ENCODE data around the gene EXOC3L4.

Gene EXOC3L4

DNA sequence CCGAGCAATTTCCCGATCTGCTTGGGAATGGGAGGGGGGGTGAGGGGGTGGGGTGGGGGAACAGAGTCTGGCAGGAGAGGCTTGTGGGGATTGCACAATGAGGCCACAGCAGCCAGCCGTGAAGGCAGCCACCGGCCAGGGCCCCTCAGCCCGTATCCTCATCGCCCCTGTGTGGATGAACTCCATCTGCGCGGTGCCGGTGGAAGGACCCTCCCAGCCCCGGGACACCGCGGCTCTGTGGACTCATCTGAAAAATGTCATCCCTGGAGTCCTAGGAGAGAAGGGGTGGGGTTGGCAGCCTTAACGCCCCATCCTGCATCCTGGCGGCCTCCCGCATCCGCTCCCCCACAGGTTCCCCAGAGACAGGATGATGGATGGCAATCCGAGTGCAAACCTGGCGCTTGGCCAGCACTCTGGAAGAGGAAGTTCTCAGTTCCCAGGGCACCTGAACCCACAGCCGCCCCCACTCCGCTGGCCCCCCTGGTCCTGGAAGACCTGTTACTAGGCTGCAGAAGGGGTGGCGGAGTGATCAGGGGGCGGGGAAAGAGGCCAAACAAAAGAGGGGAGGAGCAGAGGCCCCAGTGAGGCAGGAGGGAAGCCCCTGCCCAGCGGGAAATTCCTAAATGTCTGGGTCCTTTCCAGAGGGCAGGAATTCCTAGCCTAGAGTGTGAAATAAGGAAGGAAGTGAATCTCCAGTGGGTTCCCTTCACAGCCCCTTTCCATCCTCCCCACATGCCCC lies 27.5 kb downstream of the EXOC3L4 start:
- DNase-seq (ENCODE audit: low read depth) = no peak

DNA sequence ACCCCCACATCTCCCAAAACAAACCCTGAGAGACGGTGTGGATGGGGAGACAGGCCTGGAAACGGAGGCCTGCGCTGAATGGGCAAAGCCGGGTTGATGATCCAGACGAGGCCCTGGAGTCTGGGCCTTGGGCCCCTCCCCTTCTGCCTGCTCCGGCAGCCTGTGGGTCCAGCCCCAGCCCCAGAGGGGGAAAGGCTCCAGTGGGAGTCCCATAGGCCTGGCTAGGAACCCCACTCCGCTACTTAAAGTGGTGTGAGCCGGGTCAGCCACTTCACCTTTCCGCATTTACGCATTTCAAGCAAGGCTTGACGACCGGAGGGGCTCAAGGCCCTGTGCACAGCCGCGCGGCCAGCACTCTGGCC lies 28.0 kb downstream of the EXOC3L4 start:
- no peak for DNase-seq (ENCODE audit: low read depth)

GRCh38 chr14:103122947-103123633 lies 28.6 kb downstream of the EXOC3L4 start, which contains the start of gene TNFAIP2:
Gene TNFAIP2 (plus strand): TSS chr14:103123461. CDS start chr14:103126458, 2,997 bp downstream.
- no peak for DNase-seq (ENCODE audit: low read depth)

DNA sequence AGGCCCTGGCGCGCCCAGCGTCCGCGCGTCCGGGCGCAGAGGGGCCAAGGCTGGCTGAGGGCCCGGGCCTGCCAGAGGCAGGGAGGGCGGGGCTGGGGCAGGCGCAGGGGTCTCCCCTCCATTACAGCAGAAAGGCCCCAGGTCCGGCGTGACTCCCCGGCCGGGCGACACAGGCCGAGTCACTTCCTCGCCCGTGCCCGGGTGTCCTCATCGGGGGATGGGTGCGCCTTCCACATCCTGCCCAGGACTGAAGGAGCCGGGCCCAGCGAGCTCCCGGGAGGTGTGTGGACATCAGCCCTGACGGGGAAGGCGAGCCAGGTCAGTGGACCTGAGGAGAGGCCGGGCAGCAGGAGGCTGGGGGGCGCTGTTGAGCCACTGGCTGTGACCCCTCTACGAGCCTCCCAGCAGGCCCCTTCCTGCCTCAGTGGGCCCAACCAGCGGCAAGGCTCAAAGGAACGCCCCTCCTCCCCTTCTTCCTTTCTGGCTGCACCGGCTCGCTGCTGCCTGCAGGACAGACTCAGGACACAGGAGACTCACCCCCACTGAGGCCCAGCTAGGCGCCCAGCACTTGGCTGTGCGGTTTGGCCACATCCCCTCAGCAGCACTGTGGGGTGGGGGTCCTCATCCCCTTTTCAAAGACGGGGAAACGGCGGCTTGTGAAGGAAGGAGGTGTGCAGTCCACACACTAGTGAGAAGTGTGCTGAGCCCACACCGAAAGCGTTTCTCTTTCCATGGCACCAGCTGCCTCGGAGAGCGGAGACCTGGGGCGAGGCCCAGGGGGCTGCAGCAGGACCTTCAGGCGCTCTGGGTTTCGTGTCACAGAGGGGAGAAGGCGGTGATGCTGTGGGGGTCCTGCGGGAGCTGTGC lies 29.3 kb downstream of the EXOC3L4 start:
- no peak for DNase-seq (ENCODE audit: low read depth)

GRCh38 chr14:103124501-103125001 lies 30.0 kb downstream of the EXOC3L4 start:
- DNase-seq (ENCODE audit: low read depth) = no peak

GRCh38 chr14:103125098-103126070 lies 30.9 kb downstream of the EXOC3L4 start:
- DNase-seq (ENCODE audit: low read depth) = no peak

DNA sequence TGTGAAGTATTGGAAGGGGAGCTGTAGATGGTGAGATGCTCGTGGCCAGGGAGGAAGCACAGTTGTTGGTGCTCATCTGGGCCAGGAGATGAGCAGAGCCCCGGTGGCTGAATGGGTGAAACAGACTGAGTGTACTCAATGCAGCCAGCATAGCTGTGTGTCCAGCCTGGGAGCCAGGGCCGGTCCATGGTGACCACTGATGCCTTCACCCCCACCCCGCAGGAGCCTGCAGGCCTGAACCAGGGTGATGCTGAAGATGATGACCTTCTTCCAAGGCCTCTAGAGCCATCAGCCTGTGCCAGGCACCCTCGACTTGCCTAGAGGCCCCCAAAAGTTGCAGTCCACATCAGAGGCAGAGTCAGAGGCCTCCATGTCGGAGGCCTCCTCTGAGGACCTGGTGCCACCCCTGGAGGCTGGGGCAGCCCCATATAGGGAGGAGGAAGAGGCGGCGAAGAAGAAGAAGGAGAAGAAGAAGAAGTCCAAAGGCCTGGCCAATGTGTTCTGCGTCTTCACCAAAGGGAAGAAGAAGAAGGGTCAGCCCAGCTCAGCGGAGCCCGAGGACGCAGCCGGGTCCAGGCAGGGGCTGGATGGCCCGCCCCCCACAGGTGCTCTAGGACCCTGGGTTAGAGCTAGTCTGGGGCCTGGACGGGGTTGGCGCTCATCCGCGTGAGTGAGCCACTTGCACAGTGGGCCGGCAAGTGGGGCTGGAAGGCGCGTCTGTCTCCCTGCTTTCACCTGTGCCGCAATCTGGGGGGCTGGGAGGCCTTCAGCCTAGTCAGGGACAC lies 31.8 kb downstream of the EXOC3L4 start:
- no peak for DNase-seq (ENCODE audit: low read depth)

DNA sequence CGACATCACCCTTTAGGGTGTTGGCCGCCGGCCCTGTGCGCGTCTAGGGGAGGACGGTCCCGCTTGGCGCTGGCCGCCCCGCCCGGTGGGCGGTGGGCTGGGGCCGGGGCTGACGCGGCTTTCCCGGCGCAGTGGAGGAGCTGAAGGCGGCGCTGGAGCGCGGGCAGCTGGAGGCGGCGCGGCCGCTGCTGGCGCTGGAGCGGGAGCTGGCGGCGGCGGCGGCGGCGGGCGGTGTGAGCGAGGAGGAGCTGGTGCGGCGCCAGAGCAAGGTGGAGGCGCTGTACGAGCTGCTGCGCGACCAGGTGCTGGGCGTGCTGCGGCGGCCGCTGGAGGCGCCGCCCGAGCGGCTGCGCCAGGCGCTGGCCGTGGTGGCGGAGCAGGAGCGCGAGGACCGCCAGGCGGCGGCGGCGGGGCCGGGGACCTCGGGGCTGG lies 32.4 kb downstream of the EXOC3L4 start:
- DNase-seq (ENCODE audit: low read depth) = no peak

DNA sequence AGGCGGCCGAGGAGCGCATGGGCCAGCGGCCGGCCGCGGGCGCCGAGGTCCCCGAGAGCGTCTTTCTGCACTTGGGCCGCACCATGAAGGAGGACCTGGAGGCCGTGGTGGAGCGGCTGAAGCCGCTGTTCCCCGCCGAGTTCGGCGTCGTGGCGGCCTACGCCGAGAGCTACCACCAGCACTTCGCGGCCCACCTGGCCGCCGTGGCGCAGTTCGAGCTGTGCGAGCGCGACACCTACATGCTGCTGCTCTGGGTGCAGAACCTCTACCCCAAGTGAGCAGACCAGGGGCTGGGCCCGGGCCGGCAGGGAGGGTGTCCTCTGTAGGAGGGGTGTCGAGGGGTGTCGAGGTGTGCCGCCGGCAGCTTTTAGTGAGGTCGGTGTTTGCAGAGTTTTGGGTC lies 32.8 kb downstream of the EXOC3L4 start:
- no peak for DNase-seq (ENCODE audit: low read depth)

DNA sequence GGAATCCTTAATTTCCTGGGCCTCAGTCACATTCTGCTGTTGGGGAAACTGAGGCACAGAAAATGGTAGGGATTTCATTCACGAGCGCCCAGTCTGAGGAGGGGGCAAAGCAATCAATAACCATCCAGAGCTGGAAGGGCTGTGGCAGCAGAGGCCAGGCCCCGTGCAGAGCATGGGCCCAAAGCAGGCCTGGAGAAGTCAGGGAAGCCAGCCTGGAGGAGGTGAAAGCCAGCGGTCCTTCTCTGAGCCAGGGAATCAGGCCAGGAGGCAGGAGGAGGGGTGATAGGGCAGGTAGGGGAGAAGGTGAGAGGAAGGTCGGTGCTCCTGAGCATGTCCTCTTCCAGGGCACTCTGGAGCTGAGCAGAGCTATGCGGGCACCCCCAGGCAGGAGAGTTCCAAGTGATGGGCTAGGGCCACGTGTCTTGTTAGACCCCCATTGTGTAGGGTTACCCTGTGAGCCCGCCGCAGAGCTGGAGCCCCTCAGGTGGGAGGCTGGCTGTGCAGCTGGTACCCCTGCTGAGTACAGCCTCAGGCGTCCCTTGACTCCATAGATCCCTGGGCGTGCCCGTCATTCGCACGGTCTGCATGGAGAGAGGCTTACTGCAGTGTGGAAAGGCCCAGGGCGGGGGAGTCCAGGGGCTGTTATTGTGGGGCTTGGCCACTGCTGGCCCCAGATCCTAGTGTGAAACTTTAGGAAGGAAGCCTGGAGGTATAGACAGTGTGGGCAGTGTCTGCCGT lies 33.5 kb downstream of the EXOC3L4 start:
- DNase-seq (ENCODE audit: low read depth) = no peak

GRCh38 chr14:103128631-103129300 lies 34.2 kb downstream of the EXOC3L4 start:
- no peak for DNase-seq (ENCODE audit: low read depth)

GRCh38 chr14:103129301-103130016 lies 34.9 kb downstream of the EXOC3L4 start:
- DNase-seq (ENCODE audit: low read depth) = no peak

DNA sequence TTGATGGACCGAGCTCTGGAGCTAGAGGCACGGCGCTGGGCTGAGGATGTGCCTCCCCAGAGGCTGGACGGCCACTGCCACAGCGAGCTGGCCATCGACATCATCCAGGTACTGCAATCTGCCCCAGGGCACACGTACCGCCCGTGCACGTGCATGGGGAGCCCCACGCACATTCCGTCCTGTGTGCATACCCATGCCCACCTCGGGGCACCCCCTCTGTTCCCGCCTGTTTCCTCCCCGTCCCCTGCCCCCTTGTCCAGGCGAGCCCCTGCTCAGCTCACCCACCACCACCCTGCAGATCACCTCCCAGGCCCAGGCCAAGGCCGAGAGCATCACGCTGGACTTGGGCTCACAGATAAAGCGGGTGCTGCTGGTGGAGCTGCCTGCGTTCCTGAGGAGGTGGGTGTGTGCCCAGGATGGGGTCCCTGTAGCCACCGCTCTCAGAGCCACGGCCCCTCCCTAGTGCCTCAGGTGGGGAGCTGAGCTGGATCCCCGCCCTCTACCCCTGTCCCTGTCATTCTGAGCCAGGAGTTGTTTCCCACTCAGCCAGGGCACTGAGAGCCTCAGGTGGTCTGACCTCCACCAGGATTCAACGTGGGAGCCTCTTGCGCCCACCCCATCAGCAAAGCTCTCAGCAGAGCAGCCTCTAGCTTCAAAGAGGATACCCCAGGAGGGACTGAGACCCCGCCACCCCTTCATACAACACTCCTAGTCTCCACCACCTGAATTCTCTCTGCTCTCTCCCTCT lies 35.7 kb downstream of the EXOC3L4 start:
- no peak for DNase-seq (ENCODE audit: low read depth)

DNA sequence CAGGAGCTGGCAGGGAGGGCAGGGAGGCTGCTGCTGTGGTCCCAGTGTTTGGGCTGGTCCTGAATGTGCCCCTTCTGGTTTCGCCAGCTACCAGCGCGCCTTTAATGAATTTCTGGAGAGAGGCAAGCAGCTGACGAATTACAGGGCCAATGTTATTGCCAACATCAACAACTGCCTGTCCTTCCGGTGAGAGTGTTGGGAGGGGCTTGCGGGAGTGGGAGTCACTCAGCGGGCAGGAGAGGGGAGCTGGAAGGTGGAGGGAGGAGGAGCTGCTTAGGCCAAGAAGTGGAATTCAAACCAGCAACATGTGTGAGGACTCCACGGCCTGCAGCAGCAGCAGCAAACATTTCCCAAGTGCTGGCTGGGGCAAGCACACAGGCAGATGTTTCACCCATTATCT lies 36.4 kb downstream of the EXOC3L4 start:
- DNase-seq (ENCODE audit: low read depth) = no peak

GRCh38 chr14:103131580-103131979 lies 37.1 kb downstream of the EXOC3L4 start:
- DNase-seq (ENCODE audit: low read depth) = no peak

GRCh38 chr14:103132381-103133209 lies 38.1 kb downstream of the EXOC3L4 start:
- DNase-seq (ENCODE audit: low read depth) = no peak

Measured in stimulated activated CD8-positive, alpha-beta memory T cell treated with anti-CD3 and anti-CD28 coated beads, Interleukin-15, amount 100 ng/mL, for 24 hours (primary cell).